NCI-H1417 (cell line): ENCODE measurements around the gene RGPD8.

Experiments
- DNase-seq, 3 experiments: peaks; one replicate each; lab custom pipeline; 2025; lab: John Stamatoyannopoulos, UW

The RGPD8 gene

DNA sequence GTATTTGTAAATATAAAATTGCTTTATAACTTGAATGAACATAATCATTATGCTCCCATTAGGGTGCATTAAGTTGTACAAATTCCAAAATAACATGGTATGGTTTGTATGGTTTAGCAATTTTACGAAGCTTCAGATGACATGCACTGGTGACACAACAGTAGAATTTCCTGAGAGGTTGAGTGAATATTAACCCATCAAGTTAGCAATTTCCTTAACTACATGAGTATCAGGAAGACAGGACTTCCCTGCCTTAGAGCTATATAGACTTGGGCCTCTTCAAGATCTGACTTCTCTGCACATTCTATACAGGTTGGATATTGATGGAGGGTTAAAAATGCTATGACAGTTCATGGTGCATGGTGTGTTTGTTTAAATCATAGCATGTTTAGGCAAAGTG, 97.8 kb downstream of the RGPD8 start:
- no peak for DNase-seq

DNA sequence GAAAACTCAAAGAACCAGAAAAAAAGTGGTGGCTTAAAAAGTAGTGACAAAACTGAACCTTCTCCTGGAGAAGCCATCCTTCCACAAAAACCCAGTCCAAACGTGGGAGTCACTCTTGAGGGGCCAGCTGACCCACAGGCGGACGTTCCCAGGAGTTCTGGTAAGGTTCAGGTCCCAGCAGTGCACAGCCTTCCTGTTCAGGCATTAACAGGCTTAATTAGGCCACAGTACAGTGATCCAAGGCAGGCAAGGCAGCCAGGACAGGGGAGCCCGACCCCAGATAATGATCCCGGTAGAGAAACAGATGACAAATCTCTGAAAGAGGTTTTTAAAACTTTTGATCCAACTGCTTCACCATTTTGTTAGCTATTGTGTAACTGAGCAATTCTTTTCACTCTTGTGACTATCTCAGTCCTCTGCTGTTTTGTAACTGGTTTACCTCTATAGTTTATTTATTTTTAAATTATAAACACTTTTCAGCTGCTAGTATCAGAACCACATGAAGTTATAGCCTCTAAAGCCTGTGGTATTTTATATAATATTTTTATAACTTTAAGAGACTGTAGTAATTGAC, 101.2 kb downstream of the RGPD8 start:
- no peak for DNase-seq

DNA sequence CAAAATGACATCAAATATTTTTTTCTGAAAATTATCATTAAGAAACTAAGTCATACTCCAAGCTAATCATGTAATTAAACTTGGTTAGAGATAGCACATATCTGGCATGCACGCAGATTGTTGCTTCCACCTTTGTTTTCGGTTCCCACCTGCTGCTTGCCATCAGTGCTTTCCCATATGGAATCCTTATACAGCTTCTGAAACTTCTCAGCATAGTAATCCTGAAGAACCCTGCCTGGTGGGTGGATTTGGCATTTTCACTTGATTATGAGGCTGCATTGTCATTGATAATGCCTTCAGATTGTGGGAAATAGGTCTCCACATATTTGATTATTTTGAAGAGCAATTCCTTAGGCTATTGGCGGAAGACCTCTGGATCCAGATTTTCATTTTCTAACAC, 110.5 kb downstream of the RGPD8 start:
- no peak for DNase-seq

DNA sequence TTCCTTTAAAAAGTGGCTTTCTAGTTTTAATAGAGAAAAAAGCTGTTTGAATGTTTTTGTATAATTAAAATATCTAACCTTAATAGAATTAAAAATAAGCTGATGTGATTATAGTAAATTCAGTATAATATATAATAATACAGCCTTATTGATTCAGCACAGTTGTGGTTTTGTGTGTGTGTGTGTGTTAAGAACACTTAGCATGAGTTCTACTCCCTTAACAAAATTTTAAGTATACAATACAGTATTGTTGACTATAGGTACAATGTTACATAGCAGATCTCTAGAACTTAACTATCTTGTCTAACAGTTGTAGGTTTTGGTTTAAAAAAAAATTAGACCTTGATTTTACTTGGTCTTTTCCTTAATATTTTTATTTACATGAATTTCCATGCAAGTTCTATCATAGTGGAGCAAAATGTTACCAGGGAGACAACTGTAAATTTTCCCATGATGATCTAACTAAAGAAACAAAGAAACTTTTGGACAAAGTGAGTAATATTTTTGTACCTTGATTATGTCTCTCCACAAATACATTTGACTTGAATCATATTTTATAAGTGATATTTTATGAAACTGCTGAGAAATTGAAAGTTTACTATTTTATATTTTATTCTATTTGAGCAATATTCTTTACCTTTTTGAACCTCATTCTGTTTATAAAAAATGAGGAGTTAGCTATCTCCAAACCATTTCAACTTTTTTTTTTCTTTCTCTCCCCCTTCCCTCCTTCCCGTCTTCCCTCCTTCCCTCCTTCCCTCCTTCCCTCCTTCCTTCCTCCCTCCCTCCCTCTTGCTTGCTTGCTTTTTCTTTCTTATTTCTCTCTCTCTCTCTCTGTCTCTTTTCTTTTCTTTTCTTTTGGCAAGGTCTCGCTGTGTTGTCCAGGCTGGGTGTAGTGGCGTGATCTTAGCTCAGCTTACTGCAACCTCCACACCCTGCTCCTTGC, 111.8 kb downstream of the RGPD8 start:
- no peak for DNase-seq
